GM12878 (cell line): ENCODE measurements around the gene CPA4.

Experiments
- BMI1 ChIP-seq: fragments of 450-650 bp; IDR thresholded peaks from 2 replicates; pipeline ENCODE4 v1.6.1; 2016; ENCODE audit warnings: mild to moderate bottlenecking, moderate library complexity, borderline replicate concordance
- CTCF ChIP-seq, 3 experiments: IDR thresholded peaks in 2 of 3; conservative IDR thresholded peaks in 1 of 3; 2 replicates each; pipeline ENCODE4 v1.5.1; 2011; ENCODE audit warnings: low read depth in 3 of 3, low read length in 3 of 3, mild to moderate bottlenecking in 3 of 3, control low read depth in 2 of 3, moderate library complexity in 2 of 3, inconsistent platforms in 1 of 3, mixed read lengths in 1 of 3; ENCODE audit not compliant: control insufficient read depth in 2 of 3, insufficient read depth in 1 of 3; ENCODE audit errors: extremely low read depth in 1 of 3
- ESRRA ChIP-seq: IDR thresholded peaks from 2 replicates; pipeline ENCODE4 v1.6.1; 2012; ENCODE audit warnings: mild to moderate bottlenecking, low read length, improper control_type of control experiment
- IRF3 ChIP-seq: fragments of 450-650 bp; IDR thresholded peaks from 2 replicates; pipeline ENCODE4 v1.6.1; 2014; ENCODE audit warnings: mild to moderate bottlenecking
- NR2C2 ChIP-seq: IDR thresholded peaks from 2 replicates; pipeline ENCODE4 v1.6.1; 2011; ENCODE audit warnings: borderline replicate concordance, low read depth; ENCODE audit not compliant: control insufficient read depth, insufficient read length

- no peak for TF ChIP-seq IRF3
- TF ChIP-seq NR2C2 = no peak
- no peak for TF ChIP-seq CTCF (IDR thresholded peaks at IDR 0.05 in 2 of 3, conservative IDR thresholded peaks at IDR 0.05 in 1 of 3; ENCODE audit: control insufficient read depth in 2 of 3, extremely low read depth in 1 of 3, insufficient read depth in 1 of 3, low read depth in 3 of 3, low read length in 3 of 3)
- TF ChIP-seq BMI1 = no peak
- no peak for TF ChIP-seq ESRRA
These were observed 20.4 kb upstream of the CPA4 start for GRCh38 chr7:130272381-130273080.
